ENCODE data around the gene PDK4. TPM values are rescaled to one million over a fixed set of nuclear protein-coding genes. Genes with fewer than 3 reads are reported as not detected.

PDK4 gene
- total RNA-seq, 3 donors from 2014 or later, result 36.2 to 224 (median 50.6) TPM

GRCh38 chr7:95621404-95621803, 25.1 kb upstream of the PDK4 start:
- intact Hi-C loops (cut with DNase I, micrococcal nuclease), result no loop called here
- DNase-seq, result no peak
- TF ChIP-seq CTCF (IDR thresholded peaks at IDR 0.05), result no peak
- Histone ChIP-seq H3K4me1 (ENCODE audit: low read depth) (no peaks in the 10 kb centered on the region), H3K36me3 (ENCODE audit: low read depth) (no peaks in the 10 kb centered on the region), H3K9me3 (no peaks in the 10 kb centered on the region), H3K4me3 (no peak overlapping the region)
- no peak for ATAC-seq

DNA sequence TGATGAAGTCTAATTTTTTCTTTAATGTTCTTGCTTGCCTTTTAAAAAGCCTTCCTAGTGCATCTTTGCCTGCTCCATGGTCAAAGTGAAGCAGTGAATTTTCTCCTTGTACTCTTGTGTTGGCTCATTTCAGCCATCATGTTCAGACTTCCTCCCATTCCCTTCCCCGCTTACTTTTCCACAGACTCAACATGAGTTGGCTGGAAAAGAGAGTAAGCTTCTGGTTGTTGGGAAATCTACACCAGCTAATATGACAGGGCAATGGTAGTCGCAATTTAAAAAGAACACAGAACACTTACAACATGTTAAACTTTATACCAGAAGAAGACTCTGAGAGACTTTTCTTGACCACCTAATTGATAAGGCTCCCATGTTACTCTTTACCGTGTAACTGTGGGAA, 24.3 kb upstream of the PDK4 start:
- H3K4me1 ChIP-seq (ENCODE audit: low read depth), result no peaks in the 10 kb centered on the region
- no peak overlapping the region for H3K4me3 ChIP-seq
- H3K36me3 ChIP-seq (ENCODE audit: low read depth), result no peaks in the 10 kb centered on the region
- DNase-seq (no peak), ATAC-seq (no peak)
- intact Hi-C loops (cut with DNase I, micrococcal nuclease), result no loop called here
- TF ChIP-seq CTCF (IDR thresholded peaks at IDR 0.05), result no peak
- H3K9me3 ChIP-seq, result peaks cover 5% of the 10 kb centered on the region

GRCh38 chr7:95619921-95620320, 23.6 kb upstream of the PDK4 start:
- H3K36me3 ChIP-seq (ENCODE audit: low read depth), result no peaks in the 10 kb centered on the region
- peaks cover 10% of the 10 kb centered on the region for H3K9me3 ChIP-seq
- no peak for TF ChIP-seq CTCF (IDR thresholded peaks at IDR 0.05)
- no peaks in the 10 kb centered on the region for H3K4me1 ChIP-seq (ENCODE audit: low read depth)
- DNase-seq (no peak), ATAC-seq (no peak)
- intact Hi-C loops (cut with DNase I, micrococcal nuclease), result no loop called here
- H3K4me3 ChIP-seq, result no peak overlapping the region

GRCh38 chr7:95619517-95619916, 23.2 kb upstream of the PDK4 start:
- H3K4me3 ChIP-seq, result no peak overlapping the region
- no peak for TF ChIP-seq CTCF (IDR thresholded peaks at IDR 0.05)
- no peaks in the 10 kb centered on the region for H3K4me1 ChIP-seq (ENCODE audit: low read depth)
- no peak for ATAC-seq
- DNase-seq, result no peak
- H3K9me3 ChIP-seq, result peaks cover 13% of the 10 kb centered on the region
- intact Hi-C loops (cut with DNase I, micrococcal nuclease), result no loop called here
- no peaks in the 10 kb centered on the region for H3K36me3 ChIP-seq (ENCODE audit: low read depth)

GRCh38 chr7:95614442-95614940, 18.2 kb upstream of the PDK4 start:
- DNase-seq (no peak), ATAC-seq (no peak)
- intact Hi-C loops (cut with DNase I, micrococcal nuclease), result no loop called here
- TF ChIP-seq CTCF (IDR thresholded peaks at IDR 0.05), result no peak
- peaks cover 13% of the 10 kb centered on the region for H3K9me3 ChIP-seq
- H3K4me1 ChIP-seq (ENCODE audit: low read depth), result peaks cover 12% of the 10 kb centered on the region
- no peaks in the 10 kb centered on the region for H3K36me3 ChIP-seq (ENCODE audit: low read depth)
- H3K4me3 ChIP-seq, result no peak overlapping the region

GRCh38 chr7:95611224-95611623, 14.9 kb upstream of the PDK4 start:
- peaks cover 13% of the 10 kb centered on the region for H3K9me3 ChIP-seq
- no peaks in the 10 kb centered on the region for H3K36me3 ChIP-seq (ENCODE audit: low read depth)
- H3K4me3 ChIP-seq, result no peak overlapping the region
- H3K4me1 ChIP-seq (ENCODE audit: low read depth), result peaks cover 39% of the 10 kb centered on the region
- DNase-seq (no peak), ATAC-seq (no peak)
- intact Hi-C loops (cut with DNase I, micrococcal nuclease), result no loop called here
- TF ChIP-seq CTCF (IDR thresholded peaks at IDR 0.05), result no peak

Data from mucosa of descending colon (tissue), 3 donors.